GM19372 (cell line): ENCODE results near the gene PLD1.
"Not testable (repeated sequence)": the region's sequence is repeated elsewhere in the genome, so short reads cannot be mapped to it uniquely, and the experiment has no call there.

Experiments used
- ATAC-seq: cut with Tn5 transposase; IDR thresholded peaks from one replicate; pipeline ENCODE4 v1.9.1; 2021; ENCODE audit warnings: mild to moderate bottlenecking, low read depth, moderate library complexity; ENCODE audit not compliant: unreplicated experiment

Gene PLD1

GRCh38 chr3:171644681-171645080 lies 165.6 kb downstream of the PLD1 start:
- ATAC-seq = no peak

- no peak for ATAC-seq
Observed at GRCh38 chr3:171643681-171644080, 166.6 kb downstream of the PLD1 start.

- no peak for ATAC-seq
Observed at GRCh38 chr3:171643033-171643432, 167.2 kb downstream of the PLD1 start.

- ATAC-seq = no peak
Observed at GRCh38 chr3:171640520-171641412, 169.5 kb downstream of the PLD1 start.

- no peak for ATAC-seq
Observed at GRCh38 chr3:171636666-171637065, 173.6 kb downstream of the PLD1 start.

GRCh38 chr3:171632766-171633165 lies 177.5 kb downstream of the PLD1 start:
- ATAC-seq = no peak

GRCh38 chr3:171626799-171627198 lies 183.5 kb downstream of the PLD1 start:
- ATAC-seq = not testable (repeated sequence)

- no peak for ATAC-seq
Observed at GRCh38 chr3:171622126-171622525, 188.2 kb downstream of the PLD1 start.

GRCh38 chr3:171620825-171621434 lies 189.4 kb downstream of the PLD1 start:
- ATAC-seq = no peak

- ATAC-seq = no peak
Observed at GRCh38 chr3:171616798-171617197, 193.5 kb downstream of the PLD1 start.

- ATAC-seq = no peak
Observed at GRCh38 chr3:171615686-171616085, 194.6 kb downstream of the PLD1 start.

- ATAC-seq = no peak
Observed at GRCh38 chr3:171615281-171615680, 195.0 kb downstream of the PLD1 start.

- ATAC-seq = no peak
Observed at GRCh38 chr3:171614318-171614921, 195.9 kb downstream of the PLD1 start.

GRCh38 chr3:171607452-171607851 lies 202.8 kb downstream of the PLD1 start:
- no peak for ATAC-seq

GRCh38 chr3:171606151-171606751 lies 204.0 kb downstream of the PLD1 start:
- no peak for ATAC-seq

- ATAC-seq = no peak
Observed at GRCh38 chr3:171604370-171604769, 205.9 kb downstream of the PLD1 start.

GRCh38 chr3:171602072-171602471 lies 208.2 kb downstream of the PLD1 start:
- ATAC-seq = no peak

- no peak for ATAC-seq
Observed at GRCh38 chr3:171600030-171600429, 210.3 kb downstream of the PLD1 start.

- ATAC-seq = no peak
Observed at GRCh38 chr3:171598990-171599389, 211.3 kb downstream of the PLD1 start.

GRCh38 chr3:171592786-171593185 lies 217.5 kb downstream of the PLD1 start:
- no peak for ATAC-seq

- ATAC-seq = no peak
Observed at GRCh38 chr3:171591070-171591469, 219.2 kb downstream of the PLD1 start.
